ENCODE results near the gene APRT. TPM values are rescaled to one million over a fixed set of nuclear protein-coding genes. Genes with fewer than 3 reads are reported as not detected.

Gene APRT
- total and polyA plus RNA-seq, 2 of the 8 experiments (the other 6 are each of a cell fraction or from before 2014, with no cell fraction given): 221 to 267 TPM

GRCh38 chr16:88844419-88845036 is 32.8 kb upstream of the APRT start:
- Histone ChIP-seq H2AK5ac (ENCODE audit: low read depth, low read length) (no peak overlapping the region), H2BK12ac (ENCODE audit: low read depth, low read length) (no peak overlapping the region), H3K14ac (ENCODE audit: insufficient read length) (no peak overlapping the region), H3K23ac (ENCODE audit: insufficient read length) (no peak overlapping the region), H2BK5ac (ENCODE audit: low read depth, low read length) (no peak overlapping the region), H4K20me1 (replicated peaks in 1 of 2; ENCODE audit: control insufficient read depth in 1 of 2, insufficient read depth in 2 of 2, low read length in 2 of 2) (peaks cover 0 to 2% of the 10 kb centered on the region in 2 experiments), H2BK20ac (ENCODE audit: low read length) (no peak overlapping the region), H3K4me1 (replicated peaks in 1 of 4; ENCODE audit: control insufficient read depth in 3 of 4, insufficient read depth in 4 of 4, low read length in 3 of 4) (no peaks in the 10 kb centered on the region), H4K91ac (replicated peaks; ENCODE audit: insufficient read length, low read length) (no peak overlapping the region), H3K27ac (ENCODE audit: low read depth, low read length) (no peak overlapping the region), H3K27me3 (replicated peaks in 1 of 4; ENCODE audit: control insufficient read depth in 3 of 4, extremely low read depth in 1 of 4, insufficient read depth in 3 of 4, low read length in 3 of 4) (no peaks in the 10 kb centered on the region), H3K23me2 (ENCODE audit: low read depth, low read length) (no peaks in the 10 kb centered on the region), H3K9ac (replicated peaks in 1 of 4; ENCODE audit: extremely low read depth in 1 of 4, low read depth in 3 of 4, low read length in 3 of 4) (no peak overlapping the region), H3K4ac (replicated peaks; ENCODE audit: insufficient read length, low read depth, low read length) (no peak overlapping the region), H3K18ac (ENCODE audit: extremely low read depth, low read length) (no peak overlapping the region), H3K79me2 (ENCODE audit: control insufficient read depth in 1 of 2, insufficient read depth in 2 of 2, low read length in 2 of 2) (no peaks in the 10 kb centered on the region), H3K36me3 (ENCODE audit: control insufficient read depth in 2 of 4, insufficient read depth in 4 of 4, low read length in 3 of 4) (peaks cover 0 to 4% (median 0%) of the 10 kb centered on the region in 4 experiments; a peak in 2 of 8 replicates), H3K9me3 (ENCODE audit: insufficient read depth in 2 of 2, low read depth in 1 of 2, low read length in 1 of 2) (no peaks in the 10 kb centered on the region), H2BK15ac (ENCODE audit: low read length) (no peak overlapping the region), H2AFZ (ENCODE audit: low read length) (no peak overlapping the region), H4K5ac (ENCODE audit: insufficient read length, low read depth, low read length) (no peak overlapping the region), H3K56ac (replicated peaks; ENCODE audit: insufficient read length, low read depth, low read length) (no peak overlapping the region), H3K4me3 (ENCODE audit: extremely low read depth in 1 of 4, insufficient read depth in 2 of 4, low read depth in 3 of 4, low read length in 4 of 4) (no peak overlapping the region), H4K8ac (ENCODE audit: extremely low read depth, insufficient read depth, low read length) (no peak overlapping the region), H3K79me1 (ENCODE audit: low read depth, low read length) (no peaks in the 10 kb centered on the region), H3K4me2 (ENCODE audit: insufficient read depth in 1 of 2, low read depth in 2 of 2, low read length in 2 of 2) (no peak overlapping the region), H2BK120ac (replicated peaks; ENCODE audit: low read depth, low read length) (no peak overlapping the region)
- DNase-seq (ENCODE audit: low read depth in 1 of 2, low spot score in 2 of 2): no peak
- ChIA-PET CTCF (ENCODE audit: partially characterized antibody) (interaction anchor here (0.6 to 1.1 kb wide), 4 partner anchors 8 to 722 kb away, joined by 3 to 4 read pairs (median 4); no protein-coding TSS in a partner anchor), POLR2A (ENCODE audit: partially characterized antibody) (no interaction called here)
- WGBS, 2 experiments (ENCODE audit: extremely low coverage in 1 of 2, insufficient coverage in 1 of 2, insufficient read length in 1 of 2, insufficient replicate concordance in 2 of 2, low coverage in 1 of 2, low lambda C conversion rate in 2 of 2, missing lambda C conversion rate in 1 of 2): 72% methylated on average over 10 of the region's 11 CpGs; no CpG with 5 or more reads in 1 of the 2 experiments
- peak; percentile 62; the same call in 1 of the 2 replicates for TF ChIP-seq GABPA (IDR thresholded peaks at IDR 0.05; ENCODE audit: borderline replicate concordance, insufficient read depth, low read length)
- peak in 2 of 3 experiments; percentile 35 to 47; a peak in 2 of 4 replicates for TF ChIP-seq CTCF (IDR thresholded peaks at IDR 0.05; ENCODE audit: control extremely low read depth in 1 of 3, insufficient read depth in 1 of 3, low read depth in 1 of 3, low read length in 3 of 3)
- no peak for TF ChIP-seq MAX (IDR thresholded peaks at IDR 0.05)
- peak in 1 of 2 experiments; percentile 29; a peak in 1 of 4 replicates for TF ChIP-seq RAD21 (IDR thresholded peaks at IDR 0.05 in 1 of 2, conservative IDR thresholded peaks at IDR 0.05 in 1 of 2; ENCODE audit: low read depth in 2 of 2, low read length in 2 of 2)
- no peak for FAIRE-seq

Measured in H1 (cell line).